Naive thymus-derived CD4-positive, alpha-beta T cell (primary cell): Measurements from ENCODE around the gene CXCL16. TPM values are rescaled to one million over a fixed set of nuclear protein-coding genes. Genes with fewer than 3 reads are reported as not detected.

ENCODE experiments used
- ATAC-seq: fragments of 150-1000 bp; cut with Tn5 transposase; 2 replicates; pipeline ENCODE4 v1.10.0; 2021; ENCODE audit warnings: mild to moderate bottlenecking, moderate library complexity
- CTCF ChIA-PET: fragments of 350-600 bp; sonication (Branson Sonifier 250); formaldehyde crosslinking; loops from one replicate; lab custom pipeline; 2021; ENCODE audit warnings: antibody characterized with exemption; lab: Charles Lee
- POLR2A ChIA-PET: fragments of 350-600 bp; sonication (Branson Sonifier 250); formaldehyde crosslinking; loops from one replicate; lab custom pipeline; 2021; ENCODE audit warnings: antibody characterized with exemption, inconsistent platforms; lab: Charles Lee
- DNase-seq, 9 donors: peaks; one replicate each; pipeline versions ENCODE4 v3.0.0 to v3.0.0-alpha.2; 2020 to 2022; ENCODE audit warnings: mixed read lengths in 1 of 9
- H3K27ac ChIP-seq: one replicate; pipeline ENCODE4 v1.7.0; 2013; ENCODE audit warnings: mild to moderate bottlenecking, low read depth, low read length, moderate library complexity
- H3K27me3 ChIP-seq, 2 donors: one replicate each; pipeline ENCODE4 v1.7.0; 2013; ENCODE audit warnings: low read length in 2 of 2, mild to moderate bottlenecking in 2 of 2, moderate library complexity in 2 of 2; ENCODE audit not compliant: control insufficient read depth in 2 of 2, insufficient read depth in 2 of 2
- H3K36me3 ChIP-seq, 3 experiments: 1 replicate in 2 of 3; 2 replicates in 1 of 3; pipeline ENCODE4 v1.7.0; 2013; ENCODE audit warnings: low read length in 3 of 3, mild to moderate bottlenecking in 3 of 3, moderate library complexity in 1 of 3; ENCODE audit not compliant: insufficient read depth in 3 of 3, control insufficient read depth in 2 of 3
- H3K4me1 ChIP-seq, 2 donors: one replicate each; pipeline ENCODE4 v1.7.0; 2013; ENCODE audit warnings: low read length in 2 of 2, mild to moderate bottlenecking in 2 of 2, moderate library complexity in 1 of 2; ENCODE audit not compliant: control insufficient read depth in 2 of 2, insufficient read depth in 2 of 2
- H3K4me3 ChIP-seq: 2 replicates; pipeline ENCODE4 v1.7.0; 2013; ENCODE audit warnings: mild to moderate bottlenecking, low read length
- H3K9me3 ChIP-seq, 3 experiments: 1 replicate in 2 of 3; 2 replicates in 1 of 3; pipeline ENCODE4 v1.7.0; 2013; ENCODE audit warnings: low read length in 3 of 3; ENCODE audit not compliant: control insufficient read depth in 2 of 3
- H3K27ac Mint-ChIP-seq, 9 donors: one replicate each; pipeline ENCODE4 v1.8.0; 2020 to 2022; ENCODE audit warnings: mixed read lengths in 9 of 9, mild to moderate bottlenecking in 8 of 9, moderate library complexity in 5 of 9, inconsistent platforms in 2 of 9
- H3K27me3 Mint-ChIP-seq, 5 donors: one replicate each; pipeline ENCODE4 v1.8.0; 2021 to 2022; ENCODE audit warnings: mixed read lengths in 5 of 5, mild to moderate bottlenecking in 1 of 5
- H3K36me3 Mint-ChIP-seq, 5 donors: one replicate each; pipeline ENCODE4 v1.8.0; 2020 to 2022; ENCODE audit warnings: mixed read lengths in 5 of 5, mild to moderate bottlenecking in 3 of 5, inconsistent platforms in 1 of 5
- H3K4me1 Mint-ChIP-seq, 7 donors: one replicate each; pipeline ENCODE4 v1.8.0; 2020 to 2022; ENCODE audit warnings: mixed read lengths in 7 of 7, mild to moderate bottlenecking in 3 of 7, inconsistent platforms in 1 of 7
- H3K4me3 Mint-ChIP-seq, 10 donors: one replicate each; pipeline ENCODE4 v1.8.0; 2020 to 2022; ENCODE audit warnings: mild to moderate bottlenecking in 10 of 10, mixed read lengths in 10 of 10, moderate library complexity in 6 of 10, inconsistent platforms in 2 of 10
- H3K9me3 Mint-ChIP-seq, 11 donors: one replicate each; pipeline ENCODE4 v1.8.0; 2020 to 2022; ENCODE audit warnings: mixed read lengths in 11 of 11, mild to moderate bottlenecking in 4 of 11, inconsistent platforms in 1 of 11, moderate library complexity in 1 of 11
- intact Hi-C, 2 donors: fragments of 100-400 bp; cut with micrococcal nuclease; formaldehyde crosslinking; loops; one replicate each; pipeline ENCODE4 v1.15.1; 2023
- polyA plus RNA-seq, 2 donors: library from polyadenylated mRNA; unstranded; fragments of 300-500 nt; fragmentation: Illumina TruSeq; gene quantifications; one replicate each; pipeline ENCODE4 v1.2.3, GENCODE V29; 2021
- total RNA-seq, 6 experiments: library from RNA in 5 of 6; stranded (reverse) in 5 of 6; gene quantifications; 1 replicate in 5 of 6; 2 replicates in 1 of 6; pipeline ENCODE4 v1.2.3 and lab custom pipeline; 2021 to 2026

CXCL16 gene
- total and polyA plus RNA-seq, 7 experiments from 2014 or later = 1.2 to 68.0 (median 3.4) TPM

DNA sequence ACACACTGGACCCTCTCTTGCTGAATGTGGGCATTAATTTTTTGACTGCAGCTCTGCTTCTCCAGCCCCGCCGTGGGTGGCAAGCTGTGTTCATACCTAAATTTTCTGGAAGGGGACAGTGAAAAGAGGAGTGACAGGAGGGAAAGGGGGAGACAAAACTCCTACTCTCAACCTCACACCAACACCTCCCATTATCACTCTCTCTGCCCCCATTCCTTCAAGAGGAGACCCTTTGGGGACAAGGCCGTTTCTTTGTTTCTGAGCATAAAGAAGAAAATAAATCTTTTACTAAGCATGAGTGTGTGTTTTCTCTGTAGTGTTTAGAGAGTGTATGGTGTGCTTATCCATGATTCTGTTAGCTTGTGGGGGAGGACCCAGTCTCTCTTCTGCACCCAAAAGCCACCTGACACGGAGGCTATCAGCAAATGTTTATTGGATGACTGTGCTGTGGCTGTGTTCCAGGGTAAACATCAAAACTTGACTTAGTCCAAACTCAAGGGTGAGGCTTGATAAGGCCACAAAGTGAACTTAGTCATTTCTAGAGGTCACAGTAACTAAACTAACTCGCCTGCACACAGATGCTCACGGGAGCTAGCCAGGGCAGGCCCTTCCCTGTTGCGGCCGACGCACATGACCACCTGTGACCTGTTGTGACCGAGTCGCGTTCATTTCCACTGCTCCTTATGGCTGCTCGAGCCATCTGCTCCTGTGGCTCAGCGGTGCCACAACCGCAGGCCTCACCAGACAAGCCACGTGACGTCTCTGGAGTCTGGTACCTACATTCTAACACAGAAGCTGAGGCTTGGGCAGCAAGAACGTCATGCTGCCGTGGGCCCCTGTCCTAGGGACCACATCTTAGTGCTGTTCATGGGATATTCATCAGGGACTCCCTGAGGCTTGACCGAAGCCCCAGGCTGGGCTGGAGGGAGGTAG, 18.3 kb downstream of the CXCL16 start:
- no peak overlapping the region for H3K4me3 Mint-ChIP-seq

DNA sequence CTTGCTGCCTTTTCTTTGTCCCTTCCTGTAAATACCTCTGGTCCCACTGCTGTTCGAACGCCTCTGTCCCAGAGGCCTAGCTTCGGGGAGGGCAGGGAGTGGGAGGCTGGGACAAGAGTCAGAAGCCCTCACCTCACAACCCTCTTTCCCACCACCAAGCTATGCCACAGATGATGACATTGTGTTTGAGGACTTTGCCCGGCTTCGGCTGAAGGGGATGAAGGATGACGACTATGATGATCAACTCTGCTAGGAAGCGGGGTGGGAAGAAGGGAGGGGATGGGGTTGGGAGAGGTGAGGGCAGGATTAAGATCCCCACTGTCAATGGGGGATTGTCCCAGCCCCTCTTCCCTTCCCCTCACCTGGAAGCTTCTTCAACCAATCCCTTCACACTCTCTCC, 18.9 kb downstream of the CXCL16 start:
- DNase-seq (no peak), ATAC-seq (no peak)
- Histone ChIP-seq H3K4me1 (peaks cover 1 to 4% of the 10 kb centered on the region in 2 donors), H3K4me3 (no peak overlapping the region), H3K27me3 (no peaks in the 10 kb centered on the region), H3K27ac (peak overlapping the region; percentile 21), H3K9me3 (no peaks in the 10 kb centered on the region), H3K36me3 (peaks cover 8 to 62% (median 24%) of the 10 kb centered on the region in 3 experiments)
- no peak overlapping the region for H3K4me3 Mint-ChIP-seq
- intact Hi-C loops = no loop called here
- ChIA-PET CTCF (no interaction called here), POLR2A (interaction anchor here (0.6 to 3.5 kb wide), 3 partner anchors 10 to 712 kb away, joined by 3 to 26 read pairs (median 4); partner anchors contain the start of gene ARRB2)
- peaks cover 3 to 32% (median 11%) of the 10 kb centered on the region in 7 donors for H3K4me1 Mint-ChIP-seq
- H3K27me3 Mint-ChIP-seq = no peaks in the 10 kb centered on the region
- H3K9me3 Mint-ChIP-seq = peaks cover 0 to 2% (median 0%) of the 10 kb centered on the region in 11 donors
- peaks cover 0 to 29% (median 14%) of the 10 kb centered on the region in 5 donors for H3K36me3 Mint-ChIP-seq
- H3K27ac Mint-ChIP-seq = peak overlapping the region in 5 of 9 donors; percentile 17 to 69 (median 47)

More for the DNA sequence above, 18.3 kb downstream of the CXCL16 start:
- CTCF ChIA-PET = no interaction called here
- POLR2A ChIA-PET = interaction anchor here (0.6 to 3.5 kb wide), 5 partner anchors 10 to 712 kb away, joined by 3 to 26 read pairs (median 4); partner anchors contain the start of gene ARRB2
- no peak for DNase-seq
- Mint-ChIP-seq H3K27me3 (no peaks in the 10 kb centered on the region), H3K4me1 (peaks cover 0 to 33% (median 6%) of the 10 kb centered on the region in 7 donors), H3K36me3 (peaks cover 0 to 28% (median 14%) of the 10 kb centered on the region in 5 donors), H3K27ac (peak overlapping the region; percentile 4 to 82 (median 25)), H3K9me3 (peaks cover 0 to 2% (median 0%) of the 10 kb centered on the region in 11 donors)
- H3K4me1 ChIP-seq = no peaks in the 10 kb centered on the region
- intact Hi-C loops = no loop called here
- no peak overlapping the region for H3K4me3 ChIP-seq
- H3K27ac ChIP-seq = no peak overlapping the region
- no peaks in the 10 kb centered on the region for H3K9me3 ChIP-seq
- no peaks in the 10 kb centered on the region for H3K27me3 ChIP-seq
- H3K36me3 ChIP-seq = peaks cover 8 to 56% (median 24%) of the 10 kb centered on the region in 3 experiments
- peak; percentile 49 for ATAC-seq

DNA sequence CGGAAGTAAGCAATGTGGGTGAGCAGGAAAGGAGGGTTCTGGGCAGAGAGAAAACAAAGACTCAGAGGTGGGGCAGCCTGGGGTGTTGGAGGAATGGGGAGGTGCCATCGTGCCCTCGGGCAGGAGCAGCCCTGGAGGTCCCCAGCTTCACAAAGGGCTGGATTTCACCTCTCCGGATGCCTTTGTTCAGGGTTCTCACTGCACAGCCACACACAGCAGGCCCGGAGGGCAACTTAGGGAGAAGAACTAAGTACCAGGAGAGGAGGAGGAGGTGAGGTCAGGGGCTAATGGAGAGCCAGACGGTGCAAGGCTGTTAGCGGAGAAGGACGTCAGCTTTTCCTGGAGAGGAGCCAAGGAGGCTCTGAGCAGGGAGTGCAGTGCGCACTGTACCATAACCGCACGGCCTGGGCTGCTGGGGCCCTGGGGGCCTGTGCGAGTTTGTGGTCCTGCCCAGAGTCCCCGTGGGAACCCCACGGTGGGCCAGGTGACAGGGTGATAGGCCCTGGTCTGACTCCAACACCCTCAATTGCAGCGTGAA, 20.0 kb downstream of the CXCL16 start:
- H3K9me3 ChIP-seq = no peaks in the 10 kb centered on the region
- Mint-ChIP-seq H3K27ac (peak overlapping the region in 3 of 9 donors; percentile 56 to 76 (median 63)), H3K4me3 (no peak overlapping the region), H3K27me3 (no peaks in the 10 kb centered on the region), H3K36me3 (peaks cover 0 to 38% (median 14%) of the 10 kb centered on the region in 5 donors), H3K4me1 (peaks cover 13 to 40% (median 20%) of the 10 kb centered on the region in 7 donors), H3K9me3 (no peaks in the 10 kb centered on the region)
- DNase-seq (no peak), ATAC-seq (no peak)
- no peak overlapping the region for H3K4me3 ChIP-seq
- H3K27ac ChIP-seq = no peak overlapping the region
- H3K4me1 ChIP-seq = peaks cover 11 to 12% of the 10 kb centered on the region in 2 donors
- intact Hi-C loops = no loop called here
- no peaks in the 10 kb centered on the region for H3K27me3 ChIP-seq
- H3K36me3 ChIP-seq = peaks cover 8 to 64% (median 24%) of the 10 kb centered on the region in 3 experiments
- POLR2A ChIA-PET = interaction anchor here (3.5 kb wide), 1 partner anchor 9 kb away, joined by 26 read pairs; the partner anchor contains the start of gene ARRB2
- CTCF ChIA-PET = no interaction called here

DNA sequence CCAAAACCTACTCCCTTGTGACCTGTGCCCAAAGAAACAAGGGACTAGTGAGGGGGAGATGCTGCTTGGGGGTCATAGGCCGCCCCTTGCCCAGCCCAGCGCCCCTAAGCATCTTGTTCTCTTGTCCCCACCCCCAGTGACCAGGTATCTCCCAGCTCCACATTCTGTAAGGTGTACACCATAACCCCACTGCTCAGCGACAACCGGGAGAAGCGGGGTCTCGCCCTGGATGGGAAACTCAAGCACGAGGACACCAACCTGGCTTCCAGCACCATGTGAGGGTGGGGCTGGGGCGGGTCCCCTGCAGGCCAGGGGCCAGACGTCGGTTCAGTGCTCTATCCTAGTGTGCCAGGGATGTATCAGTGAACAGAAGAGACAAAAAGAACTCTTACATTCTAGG, 20.6 kb downstream of the CXCL16 start:
- ATAC-seq = no peak
- Mint-ChIP-seq H3K36me3 (peaks cover 0 to 40% (median 14%) of the 10 kb centered on the region in 5 donors), H3K4me3 (no peak overlapping the region), H3K27ac (peak overlapping the region in 3 of 9 donors; percentile 56 to 76 (median 63)), H3K4me1 (peaks cover 16 to 42% (median 21%) of the 10 kb centered on the region in 7 donors), H3K27me3 (no peaks in the 10 kb centered on the region), H3K9me3 (no peaks in the 10 kb centered on the region)
- Histone ChIP-seq H3K27me3 (no peaks in the 10 kb centered on the region), H3K36me3 (peaks cover 8 to 64% (median 24%) of the 10 kb centered on the region in 3 experiments), H3K4me1 (peaks cover 16 to 19% of the 10 kb centered on the region in 2 donors), H3K4me3 (no peak overlapping the region), H3K9me3 (no peaks in the 10 kb centered on the region), H3K27ac (no peak overlapping the region)
- CTCF ChIA-PET = no interaction called here
- no peak for DNase-seq
- intact Hi-C loops = no loop called here
- POLR2A ChIA-PET = no interaction called here

DNA sequence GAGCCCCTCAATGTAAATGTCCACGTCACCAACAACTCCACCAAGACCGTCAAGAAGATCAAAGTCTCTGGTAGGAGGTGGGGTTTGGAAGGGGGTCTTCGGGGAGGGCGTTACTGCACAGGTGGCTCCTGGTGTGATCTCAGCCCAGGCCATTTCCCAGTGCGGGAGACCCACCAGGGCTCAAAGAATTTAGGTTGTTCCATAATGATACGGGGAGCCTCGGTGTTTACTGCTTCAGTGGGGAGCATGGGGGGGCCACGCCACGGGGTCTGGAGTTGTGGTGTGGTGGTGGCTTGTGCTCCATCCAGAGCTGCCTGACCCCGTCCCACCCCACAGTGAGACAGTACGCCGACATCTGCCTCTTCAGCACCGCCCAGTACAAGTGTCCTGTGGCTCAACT, 21.5 kb downstream of the CXCL16 start:
- ATAC-seq = no peak
- Mint-ChIP-seq H3K27me3 (no peaks in the 10 kb centered on the region), H3K36me3 (peaks cover 0 to 43% (median 14%) of the 10 kb centered on the region in 5 donors)

DNA sequence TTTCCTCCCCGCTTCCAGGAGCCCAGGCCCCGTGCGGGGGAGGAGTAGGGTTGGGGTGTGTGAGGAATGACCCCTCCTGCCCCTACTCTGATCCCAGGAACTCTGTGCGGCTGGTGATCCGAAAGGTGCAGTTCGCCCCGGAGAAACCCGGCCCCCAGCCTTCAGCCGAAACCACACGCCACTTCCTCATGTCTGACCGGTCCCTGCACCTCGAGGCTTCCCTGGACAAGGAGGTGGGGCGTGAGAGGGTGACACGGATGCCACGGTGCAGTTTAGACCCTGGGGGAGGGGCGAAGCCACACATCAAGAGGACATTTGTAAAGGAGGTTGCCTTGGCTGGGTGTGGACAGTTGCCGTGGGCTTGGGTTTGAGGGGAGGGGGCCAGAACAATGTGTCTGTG, 21.9 kb downstream of the CXCL16 start:
- peaks cover 0 to 43% (median 14%) of the 10 kb centered on the region in 5 donors for H3K36me3 Mint-ChIP-seq
- H3K27me3 ChIP-seq = no peaks in the 10 kb centered on the region
- no peak overlapping the region for H3K27ac ChIP-seq
- H3K27ac Mint-ChIP-seq = peak overlapping the region in 2 of 9 donors; percentile 12 to 56
- no peaks in the 10 kb centered on the region for H3K27me3 Mint-ChIP-seq
- no peaks in the 10 kb centered on the region for H3K9me3 ChIP-seq
- no peak overlapping the region for H3K4me3 Mint-ChIP-seq
- intact Hi-C loops = no loop called here
- H3K36me3 ChIP-seq = peaks cover 8 to 64% (median 24%) of the 10 kb centered on the region in 3 experiments
- H3K4me1 ChIP-seq = peaks cover 24 to 25% of the 10 kb centered on the region in 2 donors
- ATAC-seq (no peak), DNase-seq (no peak)
- no peak overlapping the region for H3K4me3 ChIP-seq
- POLR2A ChIA-PET = no interaction called here
- H3K4me1 Mint-ChIP-seq = peaks cover 22 to 46% (median 31%) of the 10 kb centered on the region in 7 donors
- H3K9me3 Mint-ChIP-seq = no peaks in the 10 kb centered on the region
- CTCF ChIA-PET = no interaction called here

More for the DNA sequence above, 21.5 kb downstream of the CXCL16 start:
- no peak overlapping the region for H3K4me3 Mint-ChIP-seq
- POLR2A ChIA-PET = no interaction called here
- H3K27ac Mint-ChIP-seq = peak overlapping the region in 2 of 9 donors; percentile 12 to 56
- peaks cover 8 to 64% (median 24%) of the 10 kb centered on the region in 3 experiments for H3K36me3 ChIP-seq
- H3K4me1 ChIP-seq = peaks cover 24 to 25% of the 10 kb centered on the region in 2 donors
- H3K27ac ChIP-seq = no peak overlapping the region
- no peak overlapping the region for H3K4me3 ChIP-seq
- no peaks in the 10 kb centered on the region for H3K9me3 Mint-ChIP-seq
- peaks cover 22 to 47% (median 28%) of the 10 kb centered on the region in 7 donors for H3K4me1 Mint-ChIP-seq
- intact Hi-C loops = no loop called here
- H3K27me3 ChIP-seq = no peaks in the 10 kb centered on the region
- DNase-seq = no peak
- CTCF ChIA-PET = no interaction called here
- H3K9me3 ChIP-seq = no peaks in the 10 kb centered on the region
